ENCODE results near the gene HSBP1L1.

DNA sequence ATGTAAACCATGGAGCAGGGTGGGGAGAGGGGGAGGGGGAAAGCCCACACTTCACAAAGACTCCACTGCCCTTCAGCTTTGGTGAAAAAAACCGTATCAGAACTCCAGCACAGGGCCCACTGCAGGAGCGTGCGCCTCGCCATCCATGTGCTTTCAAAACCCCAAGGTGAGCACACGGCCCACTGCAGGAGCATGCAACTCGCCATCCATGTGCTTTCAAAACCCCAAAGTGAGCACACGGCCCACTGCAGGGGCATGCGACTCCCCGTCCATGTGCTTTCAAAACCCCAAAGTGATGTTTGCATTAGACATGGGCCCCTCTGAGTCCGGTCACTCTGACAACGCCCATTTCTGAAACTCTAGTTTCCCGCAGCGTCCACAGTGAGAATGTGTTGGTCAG, 16.1 kb downstream of the HSBP1L1 start:
- TF ChIP-seq, protein P1, sequence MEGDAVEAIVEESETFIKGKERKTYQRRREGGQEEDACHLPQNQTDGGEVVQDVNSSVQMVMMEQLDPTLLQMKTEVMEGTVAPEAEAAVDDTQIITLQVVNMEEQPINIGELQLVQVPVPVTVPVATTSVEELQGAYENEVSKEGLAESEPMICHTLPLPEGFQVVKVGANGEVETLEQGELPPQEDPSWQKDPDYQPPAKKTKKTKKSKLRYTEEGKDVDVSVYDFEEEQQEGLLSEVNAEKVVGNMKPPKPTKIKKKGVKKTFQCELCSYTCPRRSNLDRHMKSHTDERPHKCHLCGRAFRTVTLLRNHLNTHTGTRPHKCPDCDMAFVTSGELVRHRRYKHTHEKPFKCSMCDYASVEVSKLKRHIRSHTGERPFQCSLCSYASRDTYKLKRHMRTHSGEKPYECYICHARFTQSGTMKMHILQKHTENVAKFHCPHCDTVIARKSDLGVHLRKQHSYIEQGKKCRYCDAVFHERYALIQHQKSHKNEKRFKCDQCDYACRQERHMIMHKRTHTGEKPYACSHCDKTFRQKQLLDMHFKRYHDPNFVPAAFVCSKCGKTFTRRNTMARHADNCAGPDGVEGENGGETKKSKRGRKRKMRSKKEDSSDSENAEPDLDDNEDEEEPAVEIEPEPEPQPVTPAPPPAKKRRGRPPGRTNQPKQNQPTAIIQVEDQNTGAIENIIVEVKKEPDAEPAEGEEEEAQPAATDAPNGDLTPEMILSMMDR (IDR thresholded peaks at IDR 0.05; ENCODE audit: control extremely low read depth in 1 of 3, insufficient read depth in 1 of 3, low read depth in 1 of 3, low read length in 3 of 3): no peak
- TF ChIP-seq GABPA (IDR thresholded peaks at IDR 0.05; ENCODE audit: borderline replicate concordance, insufficient read depth, low read length) (no peak), EZH2 (IDR thresholded peaks at IDR 0.05; ENCODE audit: low read depth, low read length, severe bottlenecking) (no peak), RNF2 (IDR thresholded peaks at IDR 0.05; ENCODE audit: borderline replicate concordance, low read depth, low read length, missing control alignments, poor library complexity, severe bottlenecking) (no peak), PHF8 (conservative IDR thresholded peaks at IDR 0.05; ENCODE audit: low read depth, low read length) (no peak), SUZ12 (IDR thresholded peaks at IDR 0.05; ENCODE audit: low read length) (no peak)
- TF ChIP-seq, protein P2, sequence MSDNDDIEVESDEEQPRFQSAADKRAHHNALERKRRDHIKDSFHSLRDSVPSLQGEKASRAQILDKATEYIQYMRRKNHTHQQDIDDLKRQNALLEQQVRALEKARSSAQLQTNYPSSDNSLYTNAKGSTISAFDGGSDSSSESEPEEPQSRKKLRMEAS (IDR thresholded peaks at IDR 0.05): peak; percentile 53; the same call in 1 of the 2 replicates
